Mesenchymal stem cell (in vitro differentiated cells and primary cell): Measurements from ENCODE around the gene KRT83.

Experiments
- DNase-seq: peaks from one replicate; pipeline ENCODE4 v3.0.0-alpha.2; 2013
- H2AFZ ChIP-seq: one replicate; pipeline ENCODE4 v1.6.1; 2013; ENCODE audit warnings: low read depth, mild to moderate bottlenecking, control low read depth, inconsistent platforms, low read length, moderate library complexity
- H2AK5ac ChIP-seq: 2 replicates; pipeline ENCODE4 v1.6.1; 2013; ENCODE audit warnings: low read length, moderate library complexity, mild to moderate bottlenecking, inconsistent platforms; ENCODE audit not compliant: severe bottlenecking
- H2BK120ac ChIP-seq: one replicate; pipeline ENCODE4 v1.6.1; 2013; ENCODE audit warnings: low read depth, mild to moderate bottlenecking, inconsistent platforms, low read length, moderate library complexity
- H2BK12ac ChIP-seq, 2 experiments: one replicate each; pipeline ENCODE4 v1.6.1; 2013; ENCODE audit warnings: inconsistent platforms in 2 of 2, low read length in 2 of 2, mild to moderate bottlenecking in 2 of 2, moderate library complexity in 2 of 2, control low read depth in 1 of 2
- H2BK15ac ChIP-seq: one replicate; pipeline ENCODE4 v1.6.1; 2013; ENCODE audit warnings: mild to moderate bottlenecking, low read depth, inconsistent platforms; ENCODE audit not compliant: poor library complexity, severe bottlenecking
- H2BK5ac ChIP-seq: 2 replicates; pipeline ENCODE4 v1.6.1; 2013; ENCODE audit warnings: low read depth, mild to moderate bottlenecking, low read length, control low read depth, inconsistent platforms; ENCODE audit not compliant: poor library complexity, severe bottlenecking
- H3K14ac ChIP-seq, 2 experiments: one replicate each; pipeline ENCODE4 v1.6.1; 2013; ENCODE audit warnings: inconsistent platforms in 2 of 2, low read length in 2 of 2, control low read depth in 1 of 2, mild to moderate bottlenecking in 1 of 2, moderate library complexity in 1 of 2
- H3K18ac ChIP-seq, 2 experiments: one replicate each; pipeline ENCODE4 v1.6.1; 2013; ENCODE audit warnings: inconsistent platforms in 2 of 2, low read length in 2 of 2, control low read depth in 1 of 2, low read depth in 1 of 2, mild to moderate bottlenecking in 1 of 2
- H3K23ac ChIP-seq, 2 experiments: one replicate each; pipeline ENCODE4 v1.6.1; 2013; ENCODE audit warnings: inconsistent platforms in 2 of 2, low read length in 2 of 2, mild to moderate bottlenecking in 2 of 2, moderate library complexity in 2 of 2, control low read depth in 1 of 2
- H3K27ac ChIP-seq: 2 replicates; pipeline ENCODE4 v1.5.1; 2013; ENCODE audit warnings: mild to moderate bottlenecking, moderate library complexity, low read length, control low read depth, inconsistent platforms; ENCODE audit not compliant: poor library complexity, severe bottlenecking
- H3K27me3 ChIP-seq, 2 experiments: 2 replicates each; pipeline versions ENCODE4 v1.6.1 to v1.7.0; 2013; ENCODE audit warnings: low read length in 2 of 2, mild to moderate bottlenecking in 2 of 2, moderate library complexity in 2 of 2, control low read depth in 1 of 2, inconsistent platforms in 1 of 2; ENCODE audit not compliant: control insufficient read depth in 1 of 2, insufficient read depth in 1 of 2
- H3K36me3 ChIP-seq, 2 experiments: 2 replicates each; pipeline versions ENCODE4 v1.6.1 to v1.7.0; 2013; ENCODE audit warnings: low read length in 2 of 2, control low read depth in 1 of 2, inconsistent platforms in 1 of 2, low read depth in 1 of 2, mild to moderate bottlenecking in 1 of 2; ENCODE audit not compliant: insufficient read depth in 2 of 2, control insufficient read depth in 1 of 2
- H3K4ac ChIP-seq, 2 experiments: one replicate each; pipeline ENCODE4 v1.6.1; 2013; ENCODE audit warnings: inconsistent platforms in 2 of 2, low read length in 2 of 2, mild to moderate bottlenecking in 2 of 2, moderate library complexity in 2 of 2, control low read depth in 1 of 2, low read depth in 1 of 2
- H3K4me1 ChIP-seq: 2 replicates; pipeline ENCODE4 v1.6.1; 2013; ENCODE audit warnings: low read depth, low read length, control low read depth; ENCODE audit not compliant: control insufficient read depth, insufficient read depth
- H3K4me2 ChIP-seq: 2 replicates; pipeline ENCODE4 v1.6.1; 2013; ENCODE audit warnings: low read length, mild to moderate bottlenecking, inconsistent platforms; ENCODE audit not compliant: poor library complexity, severe bottlenecking
- H3K4me3 ChIP-seq, 2 experiments: 2 replicates each; pipeline versions ENCODE4 v1.5.1 to v1.7.0; 2013; ENCODE audit warnings: low read length in 2 of 2, mild to moderate bottlenecking in 2 of 2, control low read depth in 1 of 2, low read depth in 1 of 2; ENCODE audit not compliant: insufficient read depth in 1 of 2
- H3K79me1 ChIP-seq: replicated peaks from 2 replicates; pipeline ENCODE4 v1.6.1; 2013; ENCODE audit warnings: mild to moderate bottlenecking, control low read depth, low read length, inconsistent platforms; ENCODE audit not compliant: poor library complexity, severe bottlenecking
- H3K9ac ChIP-seq: 2 replicates; pipeline ENCODE4 v1.7.0; 2013; ENCODE audit warnings: mild to moderate bottlenecking, low read length, moderate library complexity
- H3K9me3 ChIP-seq: 2 replicates; pipeline ENCODE4 v1.7.0; 2013; ENCODE audit warnings: mild to moderate bottlenecking, low read length; ENCODE audit not compliant: control insufficient read depth
- H4K8ac ChIP-seq: one replicate; pipeline ENCODE4 v1.6.1; 2013; ENCODE audit warnings: inconsistent platforms, mild to moderate bottlenecking, low read length, moderate library complexity
- H4K91ac ChIP-seq: one replicate; pipeline ENCODE4 v1.6.1; 2013; ENCODE audit warnings: mild to moderate bottlenecking, low read length, inconsistent platforms
- WGBS: methylation state at CpG from one replicate; pipeline ENCODE4 v1.1.7; 2013; ENCODE audit warnings: mixed read lengths; 5-methylcytosine and 5-hydroxymethylcytosine counted together

KRT83 gene

DNA sequence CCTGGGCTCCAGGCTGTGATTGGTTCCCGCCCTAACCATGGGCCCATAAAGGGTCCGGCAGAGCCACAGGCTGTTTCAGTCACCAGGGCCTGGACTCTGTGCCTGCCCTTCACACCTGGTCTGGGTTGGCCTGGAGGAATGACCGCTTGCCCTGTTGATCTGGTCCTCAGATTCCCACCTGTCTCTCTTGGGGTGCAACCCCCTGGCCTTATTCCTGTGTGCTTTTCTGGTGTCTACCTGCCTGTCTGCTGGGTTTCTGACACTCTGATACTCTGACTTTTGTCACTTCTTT, 2.9 kb upstream of the KRT83 start:
- Histone ChIP-seq H3K18ac (no peak overlapping the region), H3K4me2 (no peak overlapping the region), H3K27me3 (peaks cover 65 to 88% of the 10 kb centered on the region in 2 experiments), H3K4me3 (no peak overlapping the region), H3K79me1 (no peaks in the 10 kb centered on the region), H3K23ac (no peak overlapping the region), H2BK5ac (no peak overlapping the region), H2BK12ac (no peak overlapping the region), H3K4me1 (no peaks in the 10 kb centered on the region), H3K9me3 (no peaks in the 10 kb centered on the region), H2BK15ac (no peak overlapping the region), H2AK5ac (no peak overlapping the region), H4K8ac (no peak overlapping the region), H3K4ac (no peak overlapping the region), H3K14ac (no peak overlapping the region), H3K9ac (no peak overlapping the region), H4K91ac (no peak overlapping the region), H3K36me3 (no peaks in the 10 kb centered on the region), H3K27ac (no peak overlapping the region), H2BK120ac (no peak overlapping the region), H2AFZ (no peak overlapping the region)
- no peak for DNase-seq
- 84% methylated on average over 3 of the region's 3 CpGs for WGBS

DNA sequence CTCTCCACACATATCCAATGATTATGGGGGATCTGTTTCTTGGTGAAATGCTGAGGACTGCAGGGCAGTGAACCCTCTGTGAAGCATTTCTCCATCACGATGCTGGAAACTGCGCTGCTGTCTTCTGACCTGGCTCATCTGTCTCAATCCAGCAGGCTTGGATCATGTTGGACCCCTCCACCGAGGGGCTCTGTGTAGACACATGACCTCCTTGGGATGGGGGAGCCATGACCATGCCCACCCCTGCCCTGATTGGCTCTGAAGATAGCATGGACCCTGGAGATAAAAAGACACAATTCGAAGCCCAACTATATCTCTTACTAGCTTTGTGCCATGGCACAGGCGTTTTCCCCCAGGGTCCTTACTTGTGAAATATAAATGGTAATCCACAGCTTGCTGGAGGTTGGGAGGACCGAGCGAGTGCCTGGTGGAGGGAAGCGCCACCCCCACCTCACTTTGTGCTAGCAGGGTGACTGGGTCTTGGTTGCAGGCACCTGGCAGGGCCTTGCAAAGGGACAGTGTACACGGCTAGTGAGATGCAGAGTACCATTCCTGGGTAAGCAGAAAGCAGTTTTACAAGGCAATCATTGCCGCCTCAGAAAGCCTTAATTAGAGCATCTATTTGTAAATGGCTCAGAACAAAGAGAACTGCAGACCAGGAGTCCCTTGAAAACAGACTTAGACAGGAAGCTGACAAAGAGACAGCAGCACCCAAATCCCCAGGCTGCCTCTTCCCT, 2.4 kb upstream of the KRT83 start:
- no peaks in the 10 kb centered on the region for H3K36me3 ChIP-seq
- no peak overlapping the region for H2AK5ac ChIP-seq
- no peak for DNase-seq
- no peak overlapping the region for H3K14ac ChIP-seq
- H3K18ac ChIP-seq, result no peak overlapping the region
- peaks cover 62 to 88% of the 10 kb centered on the region in 2 experiments for H3K27me3 ChIP-seq
- H3K4me3 ChIP-seq, result no peak overlapping the region
- no peak overlapping the region for H2BK5ac ChIP-seq
- no peak overlapping the region for H2BK15ac ChIP-seq
- H2BK12ac ChIP-seq, result no peak overlapping the region
- no peaks in the 10 kb centered on the region for H3K79me1 ChIP-seq
- H3K9ac ChIP-seq, result no peak overlapping the region
- H3K4me2 ChIP-seq, result no peak overlapping the region
- no peaks in the 10 kb centered on the region for H3K4me1 ChIP-seq
- H3K23ac ChIP-seq, result no peak overlapping the region
- no peak overlapping the region for H4K91ac ChIP-seq
- WGBS, result 70% methylated on average over 9 of the region's 10 CpGs
- no peak overlapping the region for H2AFZ ChIP-seq
- H3K4ac ChIP-seq, result no peak overlapping the region
- no peak overlapping the region for H4K8ac ChIP-seq
- H3K9me3 ChIP-seq, result no peaks in the 10 kb centered on the region
- no peak overlapping the region for H3K27ac ChIP-seq
- no peak overlapping the region for H2BK120ac ChIP-seq

DNA sequence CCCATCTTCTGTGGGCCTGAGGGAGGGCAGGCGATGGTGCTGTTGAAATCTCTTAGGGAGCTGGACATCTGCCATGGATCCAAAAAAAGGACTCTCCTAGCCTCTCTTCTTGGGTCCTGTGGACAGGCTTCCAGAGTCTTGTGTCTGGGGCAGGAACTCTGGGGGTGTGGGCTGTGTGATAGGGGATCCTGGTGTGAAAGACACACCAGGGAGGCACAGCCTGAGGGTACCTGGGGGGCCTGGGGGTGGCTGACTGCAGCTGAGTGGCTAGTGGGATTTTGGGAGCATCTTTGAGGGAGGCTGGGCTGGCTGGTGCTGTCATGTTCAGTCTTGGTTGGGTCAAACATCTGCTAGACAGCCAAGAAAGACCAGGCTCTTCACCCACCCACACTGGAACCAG, 1.8 kb upstream of the KRT83 start:
- Histone ChIP-seq H2BK120ac (no peak overlapping the region), H3K79me1 (no peaks in the 10 kb centered on the region), H2AK5ac (no peak overlapping the region), H2BK15ac (no peak overlapping the region), H3K23ac (no peak overlapping the region), H3K4me2 (no peak overlapping the region), H3K36me3 (no peaks in the 10 kb centered on the region), H4K91ac (no peak overlapping the region), H2BK5ac (no peak overlapping the region), H3K9ac (no peak overlapping the region), H2BK12ac (no peak overlapping the region), H3K27me3 (peaks cover 66 to 89% of the 10 kb centered on the region in 2 experiments), H3K4ac (no peak overlapping the region), H3K18ac (no peak overlapping the region), H3K9me3 (no peaks in the 10 kb centered on the region), H4K8ac (no peak overlapping the region), H3K27ac (no peak overlapping the region), H3K4me1 (no peaks in the 10 kb centered on the region), H2AFZ (no peak overlapping the region), H3K4me3 (no peak overlapping the region), H3K14ac (no peak overlapping the region)
- WGBS, result 43% methylated on average over 1 of the region's 1 CpG
- DNase-seq, result no peak

DNA sequence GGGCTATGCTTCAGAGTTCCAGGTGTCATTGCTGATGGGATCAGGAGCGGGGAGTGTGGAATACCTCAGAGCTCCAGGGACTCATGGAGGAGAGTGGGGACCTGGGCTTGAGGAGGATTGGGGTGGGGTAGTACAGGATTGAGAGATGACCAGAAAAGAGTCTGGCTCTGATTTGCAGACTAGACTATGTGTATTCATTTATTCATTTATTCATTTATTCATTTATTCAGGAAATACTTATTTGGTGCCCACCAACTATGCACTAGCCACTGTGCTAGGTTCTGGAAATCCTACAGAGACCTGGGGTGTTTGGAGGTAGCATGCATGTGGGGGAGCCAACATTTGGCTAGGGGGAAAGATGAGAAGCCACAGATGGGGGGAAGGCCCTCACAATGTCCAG, 871 bp upstream of the KRT83 start:
- H3K4me3 ChIP-seq, result no peak overlapping the region
- H4K91ac ChIP-seq, result no peak overlapping the region
- H3K27me3 ChIP-seq, result peaks cover 72 to 89% of the 10 kb centered on the region in 2 experiments
- no peak overlapping the region for H3K14ac ChIP-seq
- no peak overlapping the region for H2AFZ ChIP-seq
- H2BK15ac ChIP-seq, result no peak overlapping the region
- H3K9me3 ChIP-seq, result no peaks in the 10 kb centered on the region
- no peaks in the 10 kb centered on the region for H3K79me1 ChIP-seq
- H3K9ac ChIP-seq, result no peak overlapping the region
- no peak overlapping the region for H3K27ac ChIP-seq
- no peaks in the 10 kb centered on the region for H3K36me3 ChIP-seq
- no peak overlapping the region for H2BK120ac ChIP-seq
- H3K4me2 ChIP-seq, result no peak overlapping the region
- H3K23ac ChIP-seq, result no peak overlapping the region
- 89% methylated on average over 1 of the region's 1 CpG for WGBS
- H2BK5ac ChIP-seq, result no peak overlapping the region
- no peak overlapping the region for H2AK5ac ChIP-seq
- H3K4ac ChIP-seq, result no peak overlapping the region
- H2BK12ac ChIP-seq, result no peak overlapping the region
- no peak overlapping the region for H4K8ac ChIP-seq
- DNase-seq, result no peak
- no peak overlapping the region for H3K18ac ChIP-seq
- H3K4me1 ChIP-seq, result no peaks in the 10 kb centered on the region
